ENCODE results near the gene FOXN4. TPM values are rescaled to one million over a fixed set of nuclear protein-coding genes. Genes with fewer than 3 reads are reported as not detected.

Gene FOXN4
- total and polyA plus RNA-seq, 9 of the 15 experiments (the other 6 are each of a cell fraction or from before 2014, with no cell fraction given), result not detected

GRCh38 chr12:109347589-109347988 lies 38.5 kb upstream of the FOXN4 start, which contains the start of gene MYO1H:
Gene MYO1H (plus strand): TSS chr12:109347900. CDS start chr12:109347961, 61 bp downstream.
- no peaks in the 10 kb centered on the region for H3K79me2 ChIP-seq (ENCODE audit: control insufficient read depth, insufficient read depth, low read length)
- CTCF ChIA-PET (ENCODE audit: low intra/inter-chr PET ratio), result no interaction called here
- H3K4me1 ChIP-seq (replicated peaks in 1 of 2; ENCODE audit: control insufficient read depth in 2 of 2, insufficient read depth in 2 of 2, low read length in 2 of 2), result peaks cover 0 to 2% of the 10 kb centered on the region in 2 experiments; a peak in 1 of 5 replicates
- ATAC-seq (peak; percentile 80), FAIRE-seq (no peak), DNase-seq (ENCODE audit: extremely low read depth in 1 of 4, low spot score in 3 of 4) (peak; percentile 10 to 55 (median 26))
- peaks cover 2% of the 10 kb centered on the region; the same call in 1 of the 2 replicates for H3K9me3 ChIP-seq (replicated peaks; ENCODE audit: control insufficient read depth, insufficient read depth, low read depth, low read length)
- intact Hi-C loops (cut with micrococcal nuclease) (no loop called here), in situ Hi-C loops (cut with MboI) (no loop called here)
- H3K4me2 ChIP-seq (ENCODE audit: insufficient read depth, low read length), result peak within 1 kb of the TSS; percentile 38
- no peaks in the 10 kb centered on the region for H4K20me1 ChIP-seq (replicated peaks; ENCODE audit: control insufficient read depth, insufficient read depth, low read length)
- no peaks in the 10 kb centered on the region for H3K9me1 ChIP-seq (ENCODE audit: control insufficient read depth, insufficient read depth, low read length)
- peak within 1 kb of the TSS; percentile 34; the same call in 1 of the 2 replicates for H2AFZ ChIP-seq (ENCODE audit: low read depth, low read length)
- BruUV-seq (replicated peaks), result no TSS peak
- no peaks in the 10 kb centered on the region for H3K36me3 ChIP-seq (ENCODE audit: control insufficient read depth, insufficient read depth, low read length)
- no peak within 1 kb of the TSS for H3K9ac ChIP-seq (ENCODE audit: insufficient read depth in 1 of 2, low read depth in 2 of 2, low read length in 2 of 2)
- no peak within 1 kb of the TSS for H3K4me3 ChIP-seq
- POLR2A ChIA-PET, result interaction anchor here (0.6 to 0.9 kb wide), 2 partner anchors 8 to 21 kb away, joined by 3 read pairs; no protein-coding TSS in a partner anchor
- no peak within 1 kb of the TSS for H3K27ac ChIP-seq (ENCODE audit: extremely low read depth, low read depth, low read length)
- H3K27me3 ChIP-seq (ENCODE audit: control insufficient read depth in 2 of 2, insufficient read depth in 2 of 2, low read length in 2 of 2), result peaks cover 0 to 8% of the 10 kb centered on the region in 2 experiments; a peak in 3 of 5 replicates
- 4% methylated on average over 7 of the region's 8 CpGs for WGBS (ENCODE audit: insufficient coverage, low coverage, missing lambda C conversion rate)
- TF ChIP-seq YY1 (IDR thresholded peaks at IDR 0.05; ENCODE audit: borderline replicate concordance in 1 of 3, control insufficient read depth in 1 of 3, extremely low read depth in 1 of 3, insufficient read depth in 3 of 3, insufficient read length in 1 of 3, insufficient replicate concordance in 2 of 3, low read depth in 1 of 3, low read length in 2 of 3) (peak in 1 of 3 experiments; percentile 20), CREB5 (CRISPR knock-in tag; IDR thresholded peaks at IDR 0.05) (no peak), ARID1B (IDR thresholded peaks at IDR 0.05) (peak; percentile 70), PKNOX1 (IDR thresholded peaks at IDR 0.05) (peak; percentile 56; the same call in 1 of the 2 replicates), STAT5A (IDR thresholded peaks at IDR 0.05; ENCODE audit: borderline replicate concordance, low read length) (peak; percentile 36; the same call in 1 of the 2 replicates), PML (IDR thresholded peaks at IDR 0.05; ENCODE audit: low read length) (0 out of 2 replicates have a peak, but pooled peaks have one; percentile 27), POLR2A (conservative IDR thresholded peaks at IDR 0.05) (no peak), TAL1 (IDR thresholded peaks at IDR 0.05) (peak; percentile 55; the same call in 1 of the 2 replicates), ZNF324 (CRISPR knock-in tag; IDR thresholded peaks at IDR 0.05) (no peak), PCBP1 (IDR thresholded peaks at IDR 0.05; ENCODE audit: low read depth, low read length, poor library complexity, severe bottlenecking) (no peak), ZNF280A (IDR thresholded peaks at IDR 0.05; ENCODE audit: low read depth, partially characterized antibody) (no peak), MEIS2 (IDR thresholded peaks at IDR 0.05; ENCODE audit: partially characterized antibody) (peak; percentile 56), HMBOX1 (IDR thresholded peaks at IDR 0.05) (peak; percentile 27; the same call in 1 of the 2 replicates), DPF2 (IDR thresholded peaks at IDR 0.05) (peak; percentile 51), NCOR1 (IDR thresholded peaks at IDR 0.05) (0 out of 2 replicates have a peak, but pooled peaks have one; percentile 32)
